CD4-positive, alpha-beta T cell treated with Interleukin-4 for 1 hour (primary cell): ENCODE measurements around the gene CUBN.

Experiments
- DNase-seq, 2 donors: peaks; one replicate each; pipeline ENCODE4 v3.0.0-alpha.2; 2020 to 2022

Gene CUBN

DNA sequence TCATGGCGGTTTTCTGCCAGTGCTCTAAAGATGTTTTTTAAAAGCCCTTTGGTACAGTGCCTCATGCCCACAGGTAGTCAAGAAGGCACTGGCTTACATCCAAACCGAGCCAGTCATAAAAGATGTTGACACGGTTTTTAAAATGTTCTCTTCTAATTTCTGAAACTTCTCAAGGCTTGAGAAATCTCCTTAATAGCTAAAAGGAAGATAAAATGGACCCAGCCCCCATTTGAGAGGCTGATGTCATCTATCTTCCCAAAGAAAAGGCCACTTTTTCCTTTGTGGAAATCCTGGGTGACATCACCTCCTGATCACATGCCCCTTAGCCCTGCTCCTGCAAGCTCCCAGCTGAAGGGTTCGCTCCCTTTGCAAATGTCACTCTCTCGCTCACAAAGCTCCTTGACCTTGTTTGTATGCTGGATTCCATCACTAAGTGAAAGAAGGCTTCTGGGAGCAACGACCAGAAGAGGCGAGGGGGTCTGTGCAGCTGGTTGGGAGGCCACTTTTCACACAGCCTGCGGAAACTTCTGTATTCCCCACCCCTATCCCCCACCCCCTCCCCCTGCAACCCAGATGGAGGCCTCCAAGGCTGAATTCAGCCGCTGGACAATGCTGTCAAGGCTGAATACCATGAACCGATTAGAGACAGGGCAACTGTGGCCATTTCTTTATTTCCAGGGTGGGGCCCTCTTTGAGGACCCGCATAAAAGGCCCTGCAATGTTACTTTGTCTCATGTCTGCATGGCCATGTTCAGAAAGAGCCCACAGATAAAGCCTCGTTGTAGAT lies 122.8 kb downstream of the CUBN start:
- DNase-seq, result no peak

DNA sequence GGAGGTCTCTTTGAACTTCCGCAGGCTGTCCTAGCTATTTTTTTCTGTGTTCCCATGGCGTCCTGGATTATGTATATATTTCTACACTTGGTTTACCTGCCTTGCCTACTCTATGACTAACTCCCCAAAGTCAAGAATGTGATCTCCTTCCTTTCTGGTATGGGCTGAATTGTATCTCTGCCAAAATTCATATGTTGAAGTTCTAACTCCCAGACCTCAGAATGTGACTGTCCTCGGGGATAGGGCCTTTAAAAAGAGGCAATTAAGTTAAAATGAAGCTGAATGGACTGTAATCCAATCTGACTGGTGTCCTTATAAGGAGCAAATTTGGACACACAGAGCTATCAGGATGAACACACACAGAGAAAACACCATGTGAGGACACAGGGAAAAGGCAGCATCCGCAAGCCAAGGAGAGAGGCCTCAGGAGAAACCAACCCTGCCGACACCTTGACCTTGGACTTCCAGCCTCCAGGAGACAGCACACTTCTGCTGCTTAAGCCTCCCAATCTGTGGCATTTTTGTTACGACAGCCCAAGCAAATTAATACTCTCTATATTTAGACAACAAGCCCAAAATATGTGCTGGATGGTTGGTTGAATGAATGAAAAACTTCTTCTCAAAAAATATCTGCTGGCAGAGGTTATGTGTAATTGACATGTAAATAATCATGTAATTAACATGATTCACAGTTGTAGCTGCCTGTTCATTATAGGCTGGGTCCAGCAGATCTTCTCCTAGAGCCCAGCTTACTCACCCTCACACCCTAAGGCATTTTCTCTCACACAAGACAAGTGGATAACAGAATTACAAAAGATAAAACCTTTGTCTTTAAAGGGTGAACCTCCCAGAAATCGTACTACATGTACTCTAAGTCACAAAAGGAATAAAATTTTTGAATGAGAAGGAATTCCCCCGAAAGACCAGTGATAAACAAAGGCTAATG lies 123.7 kb downstream of the CUBN start:
- no peak for DNase-seq

DNA sequence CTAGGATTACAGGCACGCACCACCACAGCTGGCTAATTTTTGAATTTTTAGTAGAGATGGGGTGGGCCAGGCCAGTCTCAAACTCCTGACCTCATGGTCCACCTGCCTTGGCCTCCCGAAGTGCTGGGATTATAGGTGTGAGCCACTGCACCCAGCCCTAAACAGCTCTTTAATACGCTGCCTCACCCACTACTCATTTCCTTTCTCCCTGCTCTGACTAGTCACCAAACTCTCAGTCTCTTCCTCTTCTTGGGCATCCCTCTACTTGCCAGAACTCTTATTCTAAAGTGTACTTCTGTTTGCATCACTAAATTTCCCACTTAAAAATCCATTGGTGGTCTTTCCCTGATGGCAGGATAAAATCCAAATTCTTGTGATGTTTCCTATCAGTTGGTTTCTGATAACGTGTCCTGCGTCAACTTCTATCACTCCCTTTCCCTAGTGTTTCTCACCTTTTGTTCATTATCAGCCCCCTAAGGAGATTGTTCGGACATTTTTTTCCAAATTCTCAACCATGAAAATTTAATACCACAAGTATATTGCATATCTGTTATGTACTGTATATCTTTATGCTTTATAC lies 124.7 kb downstream of the CUBN start:
- DNase-seq, result no peak

DNA sequence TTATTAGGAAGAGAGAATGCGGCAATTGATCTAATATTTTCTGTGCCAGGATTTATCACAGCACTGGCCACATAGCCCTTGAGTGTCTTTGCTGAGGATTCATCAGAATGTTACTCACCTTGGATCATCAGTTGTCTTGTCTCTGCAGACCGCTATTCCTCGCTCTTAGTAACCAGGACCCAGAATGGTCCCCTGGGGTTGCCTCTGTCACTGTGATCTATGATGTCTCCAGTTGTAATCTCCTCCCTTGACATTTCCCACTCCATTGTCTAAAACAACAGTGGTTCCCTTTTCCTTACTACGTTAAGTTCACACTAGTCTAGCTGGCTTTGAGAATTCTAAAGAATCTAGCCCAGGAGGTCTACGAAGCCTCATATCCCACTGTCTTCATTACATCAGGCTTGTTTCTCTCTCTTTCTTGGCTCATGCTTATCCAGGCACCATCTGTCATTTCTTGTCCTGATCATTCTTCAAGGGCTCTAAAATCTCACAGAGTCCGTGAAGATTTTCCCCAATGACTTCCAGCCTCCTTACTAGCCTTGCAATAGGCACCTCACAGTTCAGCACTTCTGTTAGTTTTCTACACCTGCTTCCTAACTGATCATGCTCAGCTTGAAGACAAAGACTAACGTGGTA lies 125.8 kb downstream of the CUBN start:
- DNase-seq, result no peak

DNA sequence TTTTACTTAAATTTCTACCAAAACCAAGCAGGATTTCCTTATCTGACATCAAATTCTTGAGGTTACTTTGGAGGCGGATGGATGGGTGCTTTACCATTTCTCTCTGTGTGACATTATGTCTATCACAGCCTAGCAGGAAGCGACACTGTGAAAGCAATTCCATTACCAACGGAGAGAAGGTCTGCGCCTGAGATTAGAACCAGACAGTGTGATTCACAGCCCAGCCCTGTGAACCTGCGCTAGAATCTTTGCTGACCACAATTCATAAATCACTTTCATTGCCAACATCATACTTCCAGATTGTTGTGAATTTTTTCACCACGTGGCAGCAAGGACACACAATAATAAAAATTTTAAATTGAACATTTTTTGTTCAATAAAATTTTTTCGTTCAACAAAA lies 126.5 kb downstream of the CUBN start:
- DNase-seq, result peak; percentile 78 to 83

DNA sequence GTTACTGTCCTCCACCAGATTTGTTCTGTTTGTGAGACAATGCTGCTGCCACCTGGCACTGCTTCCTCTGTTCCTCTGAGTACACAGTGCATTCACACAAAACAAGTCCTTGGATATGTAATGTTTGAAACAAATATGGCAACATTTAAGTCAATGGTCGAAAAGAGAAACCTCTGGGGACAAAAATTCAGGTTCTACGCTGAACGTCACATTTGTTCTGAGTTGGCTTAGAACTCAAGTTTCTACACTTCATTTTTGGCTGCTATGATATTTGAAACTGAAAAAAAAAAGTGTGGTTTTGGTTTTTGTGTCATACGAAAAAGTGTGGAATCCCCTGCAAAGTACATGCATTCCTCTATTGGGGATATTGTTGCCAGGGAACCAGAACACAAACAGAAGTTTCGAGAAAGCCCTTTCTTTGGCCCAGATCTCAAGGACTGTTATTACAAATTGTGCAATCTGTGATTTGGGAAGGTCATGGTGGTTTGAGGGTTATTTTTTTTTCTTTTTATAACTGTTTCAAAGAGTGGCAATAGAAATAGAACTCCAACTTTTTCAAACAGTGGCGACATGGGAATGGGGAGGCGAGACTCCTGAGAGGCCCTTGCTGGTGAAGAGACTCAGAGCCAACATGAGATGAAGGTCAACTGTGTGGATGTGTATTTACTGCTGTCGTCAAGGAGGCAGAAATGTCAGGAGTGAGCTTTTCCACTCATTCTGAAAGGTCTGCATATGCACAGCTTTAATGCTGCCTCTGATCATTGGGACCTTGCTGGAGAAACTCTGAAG lies 127.5 kb downstream of the CUBN start:
- DNase-seq, result peak; percentile 57 to 81

DNA sequence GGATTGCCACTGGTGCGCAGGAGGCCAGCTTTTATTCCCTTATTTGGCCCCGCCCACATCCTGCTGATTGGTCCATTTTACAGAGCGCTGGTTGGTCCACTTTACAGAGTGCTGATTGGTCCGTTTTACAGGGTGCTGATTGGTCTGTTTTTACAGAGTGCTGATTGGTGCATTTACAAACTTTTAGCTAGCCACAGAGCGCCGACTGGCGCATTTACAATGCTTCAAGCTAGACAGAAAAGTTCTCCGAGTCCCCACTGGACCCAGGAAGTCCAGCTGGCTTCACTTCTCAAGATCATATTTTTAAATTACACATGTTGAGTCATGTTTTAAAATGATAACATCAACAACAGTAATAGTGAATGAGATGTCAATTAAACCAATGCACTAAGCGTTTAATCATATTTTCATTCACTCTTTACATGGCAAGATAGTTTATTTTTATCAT lies 128.3 kb downstream of the CUBN start:
- no peak for DNase-seq

DNA sequence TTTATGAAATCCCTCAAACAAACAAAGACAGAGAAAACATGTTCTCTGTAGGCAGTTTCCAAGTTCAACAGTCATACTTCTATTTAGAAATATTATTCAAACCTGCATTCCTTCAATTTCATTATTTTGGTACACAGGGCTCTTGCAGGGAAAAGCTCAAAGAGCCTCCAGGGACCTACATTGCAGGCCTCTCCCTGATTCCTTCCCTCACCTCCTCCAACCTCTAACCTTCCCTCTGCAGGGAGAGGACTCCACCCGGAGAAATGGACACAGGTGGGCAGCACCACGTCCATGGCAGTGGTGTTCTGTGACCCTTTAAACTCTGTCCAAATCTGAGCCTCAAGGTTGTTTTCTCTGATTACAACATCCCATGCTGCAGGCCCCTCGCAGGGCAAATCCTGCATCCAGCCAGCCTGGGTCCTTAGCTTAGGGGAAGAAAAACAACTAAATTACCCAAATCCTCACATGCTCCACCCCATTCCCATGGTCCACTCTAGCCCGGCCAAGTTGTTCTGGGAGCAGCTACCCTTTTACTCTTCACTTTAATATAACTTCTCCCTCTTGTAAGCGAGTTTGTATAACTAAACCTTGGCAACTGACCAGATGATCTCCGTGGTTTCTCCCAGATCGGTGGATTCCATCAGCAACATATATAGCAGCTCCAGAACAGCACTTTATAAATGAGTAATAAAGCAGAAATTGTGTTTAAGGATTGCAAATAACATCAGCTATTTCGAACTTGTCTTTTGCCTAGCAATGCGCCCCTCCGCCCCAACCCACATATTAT lies 129.8 kb downstream of the CUBN start:
- no peak for DNase-seq

DNA sequence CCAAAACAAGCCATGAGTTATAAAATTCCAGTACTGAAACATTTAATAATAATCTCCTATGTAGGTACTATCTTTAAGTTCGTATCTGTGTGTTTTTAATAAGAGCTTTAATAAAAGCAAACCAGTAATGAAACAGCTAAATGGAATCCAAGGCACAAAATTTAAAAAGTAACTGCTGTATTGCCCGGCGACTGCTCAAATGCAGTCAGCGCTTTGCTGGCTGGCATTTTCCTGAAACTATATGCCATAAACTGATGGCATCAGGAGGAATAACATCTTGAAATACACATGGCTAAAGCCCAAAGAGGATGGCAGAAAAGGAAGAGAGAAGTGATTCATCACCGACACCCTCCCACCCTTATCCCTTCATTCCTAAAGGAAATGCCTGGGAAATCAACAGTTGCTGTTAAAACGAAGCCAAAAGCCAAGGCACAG lies 133.1 kb downstream of the CUBN start:
- no peak for DNase-seq

DNA sequence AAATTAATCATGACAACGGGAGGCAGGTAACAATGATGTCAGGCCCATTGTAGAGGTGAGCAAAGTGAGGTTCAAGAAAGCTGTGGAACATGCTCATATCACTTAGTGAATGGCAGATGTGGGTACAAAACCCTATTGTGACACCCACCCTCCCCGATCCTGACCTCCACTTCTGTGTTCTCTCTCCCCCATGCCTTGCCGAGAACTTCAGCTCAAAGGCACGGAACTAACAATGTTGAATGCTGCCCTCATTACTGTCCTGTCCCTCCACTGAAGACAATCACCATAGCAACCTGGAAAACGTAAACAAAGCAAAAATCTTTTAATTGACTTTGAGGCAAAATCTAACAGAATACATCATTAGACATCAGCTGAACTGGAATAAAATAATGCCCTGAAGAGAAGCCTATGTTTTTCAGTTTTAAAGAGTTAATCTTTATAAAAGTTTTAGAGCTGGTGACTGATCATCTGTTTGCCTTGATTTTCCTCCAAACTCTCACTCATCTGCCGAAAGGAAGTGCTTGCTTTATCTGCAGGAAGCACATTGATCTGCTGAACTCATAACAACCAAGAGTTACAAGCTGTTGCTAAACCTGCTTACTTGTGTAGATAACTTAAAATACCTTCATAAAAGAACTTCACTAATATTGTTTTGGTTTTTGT lies 133.6 kb downstream of the CUBN start:
- peak; percentile 36 to 46 for DNase-seq

DNA sequence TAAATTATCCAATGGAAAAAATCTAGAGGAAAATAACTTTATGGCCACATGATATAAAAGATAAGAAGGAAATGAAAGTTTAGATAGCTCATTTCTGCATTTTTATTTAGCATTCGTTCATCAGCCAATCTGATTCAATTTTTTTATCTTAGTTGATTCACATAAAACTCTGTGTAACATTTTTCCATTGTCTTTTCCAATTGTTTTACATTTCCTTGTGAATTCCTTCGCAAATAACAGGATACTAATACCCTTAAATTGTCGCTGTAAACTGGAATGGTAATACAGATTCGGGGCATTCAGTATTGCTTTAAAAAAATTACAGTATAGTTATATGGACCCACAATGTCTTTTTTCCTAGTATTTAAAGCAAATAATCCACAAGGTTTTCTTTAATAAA lies 136.4 kb downstream of the CUBN start:
- no peak for DNase-seq

DNA sequence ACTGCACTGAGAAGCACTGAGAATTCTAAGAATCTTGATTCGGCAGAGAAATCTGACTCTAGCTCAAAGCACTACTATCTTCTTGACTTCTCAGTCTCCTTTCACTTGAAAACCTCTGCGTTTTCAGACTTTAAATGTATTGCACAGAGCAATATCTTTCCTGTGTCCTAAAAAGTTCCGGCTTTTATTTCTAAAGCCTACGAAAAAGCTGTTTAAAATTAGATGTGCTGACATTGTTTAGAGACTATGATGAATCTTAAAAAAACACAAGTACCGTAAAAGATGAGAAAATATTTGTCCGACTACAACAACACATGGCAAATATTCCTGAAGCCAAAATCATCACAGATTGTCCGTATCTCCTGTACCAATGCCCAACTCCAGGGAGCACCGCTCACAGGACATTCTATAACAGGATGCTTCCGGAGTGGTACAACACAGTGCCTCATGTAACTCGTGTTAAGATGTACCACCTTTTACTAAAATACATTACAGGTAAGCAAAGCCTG lies 136.9 kb downstream of the CUBN start:
- no peak for DNase-seq

DNA sequence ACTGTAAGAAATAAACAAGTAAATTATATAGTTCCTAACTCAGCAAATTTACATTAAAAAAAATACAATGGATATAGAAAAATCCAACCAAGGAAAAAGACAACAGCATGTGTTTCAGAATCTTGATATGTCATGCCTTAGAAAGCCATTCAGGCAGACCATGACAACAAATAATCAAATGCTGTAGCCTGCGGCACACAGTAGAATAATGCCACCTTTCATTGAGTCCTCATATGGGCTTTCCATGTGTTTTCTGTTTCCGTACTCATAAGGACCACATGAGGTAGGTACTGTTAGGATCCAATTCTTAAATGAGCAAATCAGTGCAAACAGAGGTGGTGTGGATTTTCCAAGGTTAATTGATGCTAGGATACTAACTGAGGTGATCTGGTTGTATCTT lies 138.6 kb downstream of the CUBN start:
- DNase-seq, result no peak

DNA sequence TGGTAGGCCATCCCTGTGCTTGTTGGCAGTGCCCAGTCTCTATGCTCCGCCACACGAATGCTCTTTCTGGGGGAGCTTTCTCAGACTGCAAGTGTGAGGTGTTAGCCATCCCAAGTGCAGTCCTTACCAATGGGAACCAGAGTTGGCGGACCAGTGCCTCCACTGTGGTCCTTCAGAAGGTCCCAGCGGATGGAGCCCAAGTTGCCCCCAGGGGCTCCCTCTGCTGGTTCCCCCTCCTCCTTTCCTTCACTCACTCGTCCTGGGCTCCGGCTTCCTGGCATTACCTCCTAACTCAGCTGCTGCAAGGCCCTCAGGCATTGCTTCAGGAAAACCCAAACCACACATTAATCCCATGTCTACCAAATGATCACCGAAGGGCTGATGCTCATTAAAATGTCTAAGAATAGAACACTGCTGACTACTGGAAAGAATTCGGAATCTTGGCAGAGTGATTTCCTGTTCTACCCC lies 139.8 kb downstream of the CUBN start:
- no peak for DNase-seq

DNA sequence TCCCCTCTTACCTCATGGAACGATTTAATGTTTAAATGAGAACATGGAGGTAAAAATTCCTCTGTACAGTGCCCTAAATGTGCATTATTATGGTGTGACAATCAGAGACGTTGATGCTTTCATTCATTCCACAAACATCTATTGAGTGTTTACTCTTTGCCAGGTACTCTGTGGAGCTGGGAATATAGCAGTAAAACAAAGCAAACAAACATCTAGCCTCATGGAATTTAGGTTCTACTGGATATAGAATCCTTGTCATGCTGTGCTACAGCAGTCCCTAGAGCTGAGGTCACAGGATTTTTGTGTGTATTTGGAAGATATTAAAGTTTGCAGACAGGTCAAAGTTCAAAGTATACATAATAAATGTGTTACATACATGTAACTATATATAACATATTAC lies 140.7 kb downstream of the CUBN start:
- no peak for DNase-seq

DNA sequence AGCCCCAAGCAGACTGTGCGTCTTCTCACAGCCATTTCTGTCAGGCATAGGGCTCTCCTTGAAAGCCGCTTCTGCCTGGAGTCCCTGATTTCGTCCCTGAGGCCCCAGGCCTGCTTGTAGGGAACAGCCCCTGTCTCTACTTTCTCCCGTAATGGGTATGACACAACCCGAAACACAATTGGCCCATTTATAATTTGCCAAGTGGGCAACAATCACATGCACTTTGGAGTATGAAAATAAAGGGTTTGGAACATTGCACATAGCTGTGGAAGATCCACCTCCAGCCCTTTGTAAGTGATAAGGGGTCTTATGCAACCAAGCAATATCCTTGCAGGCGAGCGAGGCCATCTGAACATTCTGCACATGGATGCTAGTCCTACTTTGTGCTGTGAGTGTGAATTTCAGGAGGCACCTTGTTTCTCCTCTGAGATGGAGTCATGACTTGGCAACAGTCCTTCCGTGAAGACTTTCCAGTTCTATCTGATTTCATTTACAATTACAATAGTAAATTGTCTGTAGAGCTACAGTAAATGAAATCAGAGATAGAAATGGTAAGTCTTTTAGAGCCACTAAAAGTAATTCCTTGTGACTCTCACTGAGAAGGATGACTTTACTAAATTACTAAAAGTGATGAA lies 141.5 kb downstream of the CUBN start:
- no peak for DNase-seq

DNA sequence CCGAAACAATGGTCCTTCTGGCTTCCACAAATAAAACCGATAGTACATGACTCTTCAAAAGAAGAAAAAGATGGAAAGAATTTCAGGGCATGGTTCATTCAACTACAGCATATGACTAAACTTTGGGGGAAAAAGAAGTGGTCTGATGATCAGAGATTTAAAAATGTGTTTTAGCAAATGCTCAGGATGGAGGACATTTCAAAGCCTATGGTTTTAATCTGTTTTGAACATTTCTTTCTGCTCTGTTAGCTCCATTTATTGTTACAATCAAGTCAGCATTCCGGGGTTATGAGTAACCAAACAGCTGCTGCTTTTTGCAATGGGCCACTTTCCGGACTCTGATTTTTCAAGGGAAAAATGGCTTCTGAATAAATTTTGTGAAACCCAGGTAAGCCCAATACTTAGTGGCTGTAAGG lies 142.4 kb downstream of the CUBN start:
- no peak for DNase-seq

DNA sequence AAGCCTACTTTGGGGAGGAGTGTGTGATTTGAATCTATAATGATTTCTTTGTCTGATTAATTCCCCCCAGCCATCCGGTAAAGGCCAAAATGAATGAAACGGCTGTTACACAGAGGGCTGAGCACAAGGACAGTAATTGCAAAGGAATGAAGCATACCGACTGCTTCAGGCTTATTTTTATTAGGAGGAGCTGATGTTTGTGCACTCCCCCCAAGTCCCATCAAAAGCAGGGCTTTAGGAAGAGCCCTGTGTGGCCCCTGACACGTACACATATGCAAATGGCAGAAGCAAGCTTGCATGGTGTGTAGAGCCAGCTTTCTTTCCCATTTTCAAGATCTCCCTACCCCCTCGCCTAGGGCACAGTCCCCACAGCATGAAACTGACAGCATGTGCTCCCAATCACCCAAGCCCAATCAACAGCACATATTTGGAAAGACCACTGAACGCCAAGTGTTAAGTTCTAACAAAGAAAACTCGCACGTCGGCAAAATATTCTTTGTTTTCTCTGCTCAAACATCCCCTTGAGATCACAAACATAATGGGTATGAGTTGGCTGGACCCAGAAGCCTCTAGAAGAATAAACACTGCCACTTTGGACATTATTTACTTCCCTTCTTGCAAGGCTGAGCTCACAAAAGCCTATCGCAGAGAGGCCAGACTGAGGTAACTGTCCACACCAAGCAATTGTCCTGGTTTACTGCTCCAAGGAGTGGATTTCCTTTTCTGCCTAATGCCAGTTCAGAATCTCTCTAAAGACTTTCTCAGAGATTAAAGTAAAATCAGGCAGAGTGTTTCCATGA lies 143.0 kb downstream of the CUBN start:
- no peak for DNase-seq

DNA sequence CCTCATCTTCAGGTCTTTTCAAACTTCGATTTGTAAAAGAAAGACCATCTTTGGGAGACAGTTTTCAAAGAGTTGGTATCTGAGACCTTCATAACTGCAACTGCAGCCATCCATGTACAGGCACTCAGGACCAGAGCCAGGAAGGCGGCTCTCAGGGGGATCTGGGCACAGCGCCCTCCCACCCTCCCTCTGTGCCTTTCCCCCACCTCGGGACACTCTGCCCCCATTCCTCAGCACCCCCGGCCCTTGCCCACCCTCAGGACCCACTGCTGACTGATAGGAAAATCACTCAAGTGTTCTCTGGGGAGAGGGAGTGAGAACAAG lies 143.6 kb downstream of the CUBN start:
- no peak for DNase-seq
